ENCODE measurements around the gene ADPGK.
"Not testable (repeated sequence)": the region's sequence is repeated elsewhere in the genome, so short reads cannot be mapped to it uniquely, and the experiment has no call there.

Gene ADPGK

DNA sequence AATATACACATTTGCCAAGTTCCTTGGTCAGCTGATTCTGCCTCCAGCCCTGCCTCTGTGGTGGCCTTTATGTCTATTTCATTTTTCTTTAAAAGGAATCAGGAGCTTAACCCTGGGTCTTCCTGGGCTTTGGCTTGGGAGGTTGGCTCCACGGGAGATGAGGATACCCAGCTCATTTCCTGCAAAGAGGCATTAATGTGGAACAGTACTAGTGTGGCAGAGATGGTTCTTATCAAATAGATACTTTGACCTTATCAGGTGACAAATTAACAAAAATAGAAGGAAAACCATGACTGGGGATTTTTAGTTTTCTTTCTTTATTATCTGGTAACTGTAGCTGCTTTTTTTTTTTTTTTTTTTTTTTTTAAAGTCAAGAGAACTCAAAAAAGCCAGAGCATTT lies 54.7 kb downstream of the ADPGK start:
- no peak for DNase-seq (ENCODE audit: extremely low spot score)
- CTCF ChIA-PET: interaction anchor here (1.0 to 4.0 kb wide), 4 partner anchors 10 to 23 kb away, joined by 3 to 19 read pairs (median 4); no protein-coding TSS in a partner anchor
- TF ChIP-seq CTCF (IDR thresholded peaks at IDR 0.05; ENCODE audit: control extremely low read depth, extremely low read depth, low read depth, missing control alignments): no peak
- POLR2A ChIA-PET: no interaction called here

DNA sequence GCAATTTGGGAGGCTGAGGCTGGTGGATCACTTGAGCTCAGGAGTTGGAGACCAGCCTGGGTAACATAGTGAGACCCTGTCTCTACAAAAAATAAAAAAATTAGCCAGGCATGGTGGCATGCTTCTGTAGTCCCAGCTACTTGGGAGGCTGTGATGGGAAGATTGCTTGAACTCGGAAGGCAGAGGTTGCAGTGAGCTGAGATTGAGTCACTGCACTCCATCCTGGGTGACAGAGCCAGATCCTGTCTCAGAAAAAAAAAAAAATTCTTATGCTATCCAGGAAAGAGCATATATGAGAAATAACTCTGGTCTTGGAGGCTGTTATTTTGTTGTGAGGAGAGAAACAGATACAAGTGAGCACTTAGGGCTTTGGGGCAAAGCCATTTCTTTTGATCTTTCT lies 55.3 kb downstream of the ADPGK start:
- POLR2A ChIA-PET; DNase-seq (ENCODE audit: extremely low spot score): not testable (repeated sequence)
- CTCF ChIA-PET: interaction anchor here (0.8 to 4.0 kb wide), 4 partner anchors 9 to 23 kb away, joined by 3 to 19 read pairs (median 4); no protein-coding TSS in a partner anchor

DNA sequence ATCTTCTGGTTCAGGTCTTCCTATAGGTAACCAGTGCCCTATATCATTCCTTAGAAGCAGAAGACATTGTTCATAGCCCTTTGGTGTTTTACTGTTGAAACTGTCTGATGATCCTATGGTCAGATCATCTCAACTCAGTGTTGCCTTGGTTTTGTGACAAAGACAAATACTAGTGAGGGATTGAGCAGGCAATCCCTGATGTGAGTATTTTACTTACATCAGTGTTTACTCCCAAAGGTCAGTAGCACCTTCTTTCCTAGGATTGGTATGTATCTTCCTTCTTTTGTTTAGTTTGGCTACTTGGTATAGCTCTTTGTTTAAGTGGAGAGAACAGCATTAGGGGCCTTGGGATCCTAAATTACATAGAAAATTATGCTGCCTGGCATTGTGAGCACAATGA lies 56.4 kb downstream of the ADPGK start:
- no peak for DNase-seq (ENCODE audit: extremely low spot score)
- ChIA-PET POLR2A (no interaction called here), CTCF (interaction anchor here (0.9 to 1.8 kb wide), 3 partner anchors 8 to 127 kb away, joined by 3 to 4 read pairs (median 3); no protein-coding TSS in a partner anchor)
- TF ChIP-seq CTCF (IDR thresholded peaks at IDR 0.05; ENCODE audit: control extremely low read depth, extremely low read depth, low read depth, missing control alignments): no peak

- POLR2A ChIA-PET; DNase-seq (ENCODE audit: extremely low spot score): not testable (repeated sequence)
- CTCF ChIA-PET: interaction anchor here (1.1 to 1.8 kb wide), 2 partner anchors 10 to 126 kb away, joined by 3 read pairs; no protein-coding TSS in a partner anchor
These were observed 57.7 kb downstream of the ADPGK start for GRCh38 chr15:72725851-72726250.

DNA sequence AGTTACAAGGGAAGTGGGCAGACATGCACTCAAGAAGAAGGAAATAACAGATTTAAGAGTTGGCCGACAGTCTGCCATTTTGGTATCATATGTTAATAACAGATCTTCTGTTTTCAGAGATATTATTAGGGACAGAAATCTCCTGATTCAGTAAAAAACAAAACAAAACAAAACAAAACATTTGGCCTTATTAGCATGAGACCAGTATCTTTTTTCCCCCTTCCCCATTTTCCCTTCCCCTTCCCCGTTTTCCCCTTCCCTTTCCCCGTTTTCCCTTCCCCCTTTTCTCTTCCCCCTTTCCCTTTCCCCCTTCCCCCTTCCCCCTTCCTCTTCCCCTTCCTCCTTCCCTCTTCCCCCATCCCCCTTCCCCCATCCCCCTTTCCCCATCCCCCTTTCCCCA lies 58.1 kb downstream of the ADPGK start:
- POLR2A ChIA-PET: no interaction called here
- DNase-seq (ENCODE audit: extremely low spot score): no peak
- CTCF ChIA-PET: interaction anchor here (0.7 to 1.4 kb wide), 3 partner anchors 9 to 353 kb away, joined by 3 to 5 read pairs (median 5); no protein-coding TSS in a partner anchor
- TF ChIP-seq CTCF (IDR thresholded peaks at IDR 0.05; ENCODE audit: control extremely low read depth, extremely low read depth, low read depth, missing control alignments): no peak

DNA sequence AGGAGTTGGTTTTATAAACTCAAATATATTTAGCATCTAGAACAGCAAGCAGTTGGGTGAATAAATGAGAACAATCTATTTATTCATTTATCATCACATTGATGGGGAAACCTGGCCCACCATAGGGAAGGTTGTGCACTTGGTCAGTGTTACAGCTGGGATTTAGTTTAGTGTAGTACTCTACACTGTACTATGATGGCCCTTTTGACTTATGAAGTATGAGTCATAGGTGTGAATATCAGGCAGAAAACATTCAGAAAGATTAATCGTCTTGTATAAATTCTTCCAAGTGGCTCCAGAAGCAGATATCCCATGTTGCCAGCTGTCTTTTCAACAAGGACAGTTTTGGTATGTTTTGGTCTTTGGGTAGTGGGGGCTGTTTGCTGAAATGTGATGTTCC lies 59.5 kb downstream of the ADPGK start:
- no peak for TF ChIP-seq CTCF (IDR thresholded peaks at IDR 0.05; ENCODE audit: control extremely low read depth, extremely low read depth, low read depth, missing control alignments)
- POLR2A ChIA-PET: no interaction called here
- no peak for DNase-seq (ENCODE audit: extremely low spot score)
- CTCF ChIA-PET: interaction anchor here (0.6 to 6.0 kb wide), 9 partner anchors 12 to 517 kb away, joined by 3 to 44 read pairs (median 3); no protein-coding TSS in a partner anchor

DNA sequence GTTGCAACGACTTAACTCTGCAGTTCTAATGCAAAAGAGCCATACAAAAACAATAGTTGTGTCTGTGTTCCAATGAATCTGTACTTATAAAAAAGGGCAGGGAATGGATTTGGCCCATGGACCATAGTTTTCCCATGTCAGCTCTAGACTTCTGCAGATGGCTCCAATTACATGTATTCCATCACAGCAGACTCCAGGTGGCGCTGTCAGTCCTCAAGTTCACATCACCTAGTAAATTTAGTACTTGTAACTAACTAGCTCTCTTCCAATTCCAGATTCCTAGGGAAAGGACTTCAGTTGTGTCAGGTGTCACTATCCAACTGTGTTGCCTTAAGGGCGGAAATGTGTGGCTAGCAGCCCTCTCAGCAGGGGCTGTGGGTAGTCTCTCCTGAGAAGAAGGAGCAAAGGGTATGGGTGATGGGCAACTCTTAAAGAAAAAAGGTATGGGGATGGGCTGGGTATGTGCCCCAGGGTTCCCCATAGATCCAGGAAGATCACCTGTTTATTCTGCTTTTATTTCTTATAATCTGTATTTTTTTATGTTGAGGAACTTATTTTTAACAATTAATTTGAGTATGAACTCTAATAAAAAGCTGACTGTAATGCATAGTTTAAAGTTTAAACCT lies 61.4 kb downstream of the ADPGK start:
- peak; percentile 49 for DNase-seq (ENCODE audit: extremely low spot score)
- ChIA-PET CTCF (interaction anchor here (0.7 to 6.0 kb wide), 47 partner anchors 9 to 552 kb away, joined by 3 to 74 read pairs (median 5); no protein-coding TSS in a partner anchor), POLR2A (no interaction called here)
- peak; percentile 80 for TF ChIP-seq CTCF (IDR thresholded peaks at IDR 0.05; ENCODE audit: control extremely low read depth, extremely low read depth, low read depth, missing control alignments)

GRCh38 chr15:72708551-72709303 lies 74.8 kb downstream of the ADPGK start:
- POLR2A ChIA-PET; DNase-seq (ENCODE audit: extremely low spot score): not testable (repeated sequence)
- CTCF ChIA-PET: interaction anchor here (5.2 kb wide), 1 partner anchor 13 kb away, joined by 44 read pairs; no protein-coding TSS in a partner anchor
